Activated CD8-positive, alpha-beta memory T cell treated with anti-CD3 and anti-CD28 coated beads, Interleukin-2, amount 50 U/mL, for 1 hour (primary cell): ENCODE results near the gene CCL19.
"Not testable (repeated sequence)": the region's sequence is repeated elsewhere in the genome, so short reads cannot be mapped to it uniquely, and the experiment has no call there.

Experiments used
- DNase-seq: peaks from one replicate; pipeline ENCODE4 v3.0.0-alpha.2; 2020; ENCODE audit errors: extremely low read depth

The CCL19 gene

DNA sequence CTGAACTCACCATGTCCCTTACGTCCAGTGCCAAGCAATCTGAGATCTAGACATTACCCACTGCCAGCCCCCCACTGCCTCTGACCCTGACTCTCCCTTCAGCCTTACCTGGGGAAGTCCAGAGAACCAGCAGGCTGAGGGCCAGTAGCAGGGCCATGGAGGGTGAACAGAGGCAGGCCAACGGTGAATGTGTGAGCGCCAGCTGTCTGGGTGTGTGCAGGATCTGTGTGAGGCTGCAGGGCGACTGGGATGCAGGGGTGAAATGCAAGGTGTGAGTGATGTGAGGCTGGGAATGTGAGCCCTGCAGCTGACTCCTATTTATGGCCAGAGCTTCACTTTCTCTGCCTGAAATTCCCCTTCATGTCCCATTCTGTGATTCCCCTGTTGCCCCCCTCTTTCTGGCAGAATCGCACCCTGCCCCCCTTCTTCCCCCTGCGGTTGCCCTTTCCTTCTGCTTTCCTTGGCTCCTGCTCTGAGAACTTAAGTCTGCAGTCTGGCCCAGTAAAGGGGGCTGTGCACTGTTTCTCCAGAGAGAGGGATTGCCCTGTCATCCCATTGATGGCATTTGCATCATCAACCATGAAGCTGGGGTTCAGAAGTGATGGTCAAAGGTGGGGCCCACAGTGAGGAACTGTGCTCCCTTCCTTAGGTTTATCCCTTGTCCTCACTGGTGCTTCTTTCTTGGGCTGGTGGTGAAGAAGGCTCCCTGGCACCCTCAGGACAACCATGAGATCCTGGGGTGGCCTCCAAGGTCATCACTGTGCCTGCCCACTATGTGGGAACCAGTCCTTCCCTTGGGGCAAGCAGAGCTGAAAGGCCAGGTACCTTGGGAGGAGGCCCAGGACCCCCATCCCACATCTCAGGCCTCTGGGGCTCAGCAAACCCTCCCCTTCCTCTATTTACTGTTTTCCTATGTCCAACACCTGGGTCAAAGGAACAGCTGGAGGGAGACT, at the start of gene CCL19:
Gene CCL19, minus strand, starts transcription at position 294 of the 953 bp plus-strand sequence. Its CDS starts 137 bp downstream, at position 157.
- no peak for DNase-seq

GRCh38 chr9:34740176-34740575, 49.1 kb upstream of the CCL19 start:
- DNase-seq = not testable (repeated sequence)

GRCh38 chr9:34737677-34738260, 46.7 kb upstream of the CCL19 start:
- no peak for DNase-seq

GRCh38 chr9:34734720-34735119, 43.6 kb upstream of the CCL19 start:
- DNase-seq = no peak

- DNase-seq = no peak
Observed at GRCh38 chr9:34732886-34733285, 41.8 kb upstream of the CCL19 start.

DNA sequence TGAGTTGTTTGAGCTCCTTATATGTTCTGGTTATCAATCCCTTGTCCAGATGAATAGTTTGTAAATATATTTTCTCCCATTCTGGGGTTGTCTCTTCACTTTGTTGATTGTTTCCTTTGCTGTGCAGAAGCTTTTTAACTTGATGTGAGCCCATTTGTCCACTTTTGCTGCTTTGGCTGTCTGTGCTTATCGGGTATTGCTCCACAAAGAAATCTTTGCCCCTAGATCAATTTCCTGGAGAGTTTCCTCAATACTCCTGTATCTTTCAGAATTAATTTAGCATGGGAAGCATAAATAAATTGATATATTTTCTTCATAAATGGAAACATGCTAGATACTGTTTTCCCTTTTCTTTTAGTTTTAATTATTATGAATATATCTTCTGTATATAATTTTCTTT, 41.4 kb upstream of the CCL19 start:
- no peak for DNase-seq

GRCh38 chr9:34723141-34723540, 32.1 kb upstream of the CCL19 start:
- DNase-seq = no peak

- DNase-seq = not testable (repeated sequence)
Observed at GRCh38 chr9:34719769-34720025, 28.6 kb upstream of the CCL19 start.

DNA sequence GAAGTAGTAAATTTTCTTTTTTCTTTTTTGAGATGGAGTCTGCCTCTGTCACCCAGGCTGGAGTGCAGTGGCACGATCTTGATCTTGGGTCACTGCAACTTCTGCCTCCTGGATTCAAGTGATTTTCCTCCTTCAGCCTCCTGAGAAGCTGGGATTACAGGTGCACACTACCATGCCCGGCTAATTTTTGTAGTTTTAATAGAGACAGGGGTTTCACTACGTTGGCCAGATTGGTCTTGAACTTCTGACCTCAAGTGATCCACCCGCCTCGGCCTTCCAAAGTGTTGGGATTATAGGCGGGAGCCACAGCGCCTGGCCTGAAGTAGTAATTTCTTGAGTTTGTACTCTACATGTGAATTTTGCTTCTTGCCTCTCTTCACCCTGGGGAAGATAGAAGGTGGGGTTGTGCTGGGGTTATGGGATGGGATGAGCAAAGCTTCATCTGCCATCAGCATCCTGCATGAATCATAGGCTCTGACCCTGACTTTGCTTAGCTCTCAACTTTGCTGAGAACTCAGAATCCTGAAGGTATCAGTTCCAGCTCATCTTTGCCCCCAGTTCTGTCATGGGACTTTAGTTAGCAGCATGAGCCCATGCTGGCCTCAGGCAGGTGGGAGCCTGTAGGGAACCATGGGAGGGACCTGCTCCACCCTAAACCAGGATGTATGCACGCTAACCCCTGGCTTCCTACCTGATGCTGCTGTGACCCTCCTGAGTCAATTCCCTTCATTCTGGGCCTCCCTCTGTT, 28.1 kb upstream of the CCL19 start:
- no peak for DNase-seq

DNA sequence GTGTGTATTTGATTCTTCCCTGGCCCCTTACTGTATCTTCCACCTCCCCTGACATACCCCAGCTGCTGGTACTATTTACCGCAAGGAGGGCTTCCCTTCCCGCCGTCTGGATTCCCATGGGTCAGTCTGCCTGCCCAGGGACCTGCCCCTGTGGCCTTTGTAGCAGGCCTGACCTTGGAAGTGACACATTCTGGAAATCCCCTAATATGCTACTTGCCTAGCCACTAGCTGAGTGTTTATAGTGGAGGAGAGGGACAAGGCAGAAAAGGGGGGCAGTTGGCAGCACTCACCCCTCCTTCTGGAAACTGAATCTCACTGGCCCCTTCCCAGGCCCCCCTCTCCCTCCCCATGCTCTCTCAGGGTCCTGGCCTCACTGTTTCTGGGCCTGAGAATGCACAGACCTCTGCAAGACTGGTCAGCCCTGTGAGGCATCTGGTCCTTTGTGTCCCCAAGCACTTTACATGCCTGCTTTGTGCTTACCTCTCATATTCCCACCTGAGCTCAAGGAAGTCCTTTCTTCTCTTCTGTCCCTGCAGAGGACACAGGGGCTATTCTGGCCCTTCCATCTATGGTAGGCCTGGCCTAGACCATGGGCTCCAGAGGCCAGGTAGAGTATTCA, 27.0 kb upstream of the CCL19 start:
- DNase-seq = no peak

GRCh38 chr9:34716711-34717110, 25.6 kb upstream of the CCL19 start:
- no peak for DNase-seq

- DNase-seq = no peak
Observed at GRCh38 chr9:34715639-34716215, 24.7 kb upstream of the CCL19 start.

DNA sequence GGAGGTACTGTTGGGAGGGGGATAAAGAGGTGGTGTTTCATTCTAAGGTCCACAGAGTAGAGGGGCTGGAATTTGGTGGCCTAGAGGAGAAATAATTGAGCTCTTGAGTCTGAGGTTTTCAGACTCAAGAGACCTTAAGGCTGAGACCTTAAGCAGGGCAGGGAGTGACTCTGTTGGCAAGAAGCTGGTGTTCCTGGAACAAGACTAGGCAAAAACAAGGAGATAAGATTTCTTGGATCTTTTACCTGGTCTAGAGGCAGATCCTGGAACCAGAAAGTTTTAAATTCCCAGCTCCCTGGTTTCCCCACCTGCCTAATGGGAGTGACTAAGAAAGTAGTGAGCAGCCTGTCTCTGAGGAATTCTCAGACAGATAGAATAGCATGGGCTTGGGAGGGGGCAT, 22.9 kb upstream of the CCL19 start:
- no peak for DNase-seq

DNA sequence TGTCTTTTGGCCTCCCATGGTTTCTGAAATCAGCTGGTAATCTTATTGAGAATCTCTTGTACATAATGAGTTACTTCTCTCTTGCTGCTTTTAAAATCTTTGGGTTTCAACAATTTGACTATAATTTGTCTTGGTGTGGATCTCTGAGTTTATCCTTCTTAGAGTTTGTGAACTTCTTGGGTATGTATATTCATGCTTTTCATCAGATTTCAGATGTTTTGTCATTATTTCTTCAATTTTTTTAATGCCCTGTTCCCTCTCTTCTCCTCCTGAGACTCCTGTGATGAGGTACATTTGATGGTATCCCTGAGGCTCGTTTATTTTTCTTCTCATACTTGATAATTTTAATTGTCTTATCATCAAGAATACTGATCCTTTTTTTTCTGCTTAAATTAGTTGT, 21.1 kb upstream of the CCL19 start:
- no peak for DNase-seq

DNA sequence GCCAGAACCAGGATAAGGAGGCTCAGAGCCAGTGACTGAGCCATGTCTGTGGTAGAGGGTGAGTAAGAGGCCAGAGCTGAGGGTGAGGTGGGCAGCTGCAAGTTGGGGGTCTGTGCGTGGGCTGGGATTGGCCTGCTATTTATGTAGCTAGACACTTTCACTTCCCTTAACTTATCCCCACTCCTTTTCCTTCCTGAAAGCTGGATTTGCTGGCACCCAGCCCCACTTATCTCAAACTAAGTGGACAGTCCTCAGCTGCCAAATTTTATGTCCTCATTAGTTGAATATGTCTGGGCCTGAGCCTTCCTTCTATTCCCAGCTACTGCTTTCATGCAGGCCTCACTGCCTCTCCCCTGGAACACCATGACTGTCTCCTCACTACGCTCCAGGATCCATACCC, 18.9 kb upstream of the CCL19 start, which contains the start of gene CCL21:
Gene CCL21, minus strand, starts transcription at position 114 of the 400 bp plus-strand sequence. Its CDS starts 70 bp downstream, at position 44.
- DNase-seq = no peak

GRCh38 chr9:34709196-34709978, 18.3 kb upstream of the CCL19 start:
- DNase-seq = no peak

GRCh38 chr9:34707130-34707529, 16.1 kb upstream of the CCL19 start:
- DNase-seq = no peak

DNA sequence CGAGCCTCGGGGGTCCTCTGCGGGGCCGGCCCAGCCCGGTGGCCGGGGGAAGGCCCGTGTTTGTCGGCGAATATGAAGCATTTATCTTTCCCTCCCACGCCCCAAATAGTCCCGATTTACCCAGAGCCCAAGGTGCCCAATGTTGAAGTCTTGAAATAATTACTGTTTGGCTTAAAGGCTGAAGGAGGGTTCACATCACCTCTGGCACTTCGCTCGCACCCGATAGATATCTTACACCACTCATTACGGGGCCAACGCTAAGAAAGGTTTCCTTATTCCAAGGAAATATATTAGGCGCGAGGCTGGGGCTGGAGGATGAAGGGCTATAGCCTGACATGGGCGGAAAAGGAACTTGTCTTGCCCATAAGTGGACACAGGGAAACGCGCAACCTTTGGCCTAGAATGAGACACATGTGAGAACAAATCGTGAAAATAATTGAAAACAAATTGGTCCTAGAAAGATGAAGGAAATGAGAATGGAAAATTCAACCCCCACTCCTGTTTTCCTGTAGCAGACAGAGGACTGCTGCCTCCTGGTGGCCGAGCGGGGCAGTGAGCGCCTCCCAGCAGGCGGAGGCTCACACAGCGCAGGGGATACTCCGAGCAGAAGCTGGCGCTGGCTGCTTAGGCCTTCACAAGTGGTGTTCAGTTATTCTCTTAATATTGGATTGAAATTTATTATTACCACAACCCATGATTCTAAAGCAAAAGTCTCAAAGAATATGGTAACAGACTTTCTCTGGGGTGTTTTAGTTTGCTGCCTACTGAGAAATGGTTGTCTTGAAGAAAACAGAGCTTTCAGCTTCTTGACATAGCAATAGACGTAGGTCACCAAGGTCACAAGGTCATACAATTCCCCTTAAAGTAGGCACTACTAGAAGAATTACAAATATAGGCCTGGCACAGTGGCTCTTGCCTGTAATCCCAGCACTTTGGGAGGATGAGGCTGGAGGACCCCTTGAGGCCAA, 11.0 kb upstream of the CCL19 start:
- DNase-seq = peak; percentile 24

DNA sequence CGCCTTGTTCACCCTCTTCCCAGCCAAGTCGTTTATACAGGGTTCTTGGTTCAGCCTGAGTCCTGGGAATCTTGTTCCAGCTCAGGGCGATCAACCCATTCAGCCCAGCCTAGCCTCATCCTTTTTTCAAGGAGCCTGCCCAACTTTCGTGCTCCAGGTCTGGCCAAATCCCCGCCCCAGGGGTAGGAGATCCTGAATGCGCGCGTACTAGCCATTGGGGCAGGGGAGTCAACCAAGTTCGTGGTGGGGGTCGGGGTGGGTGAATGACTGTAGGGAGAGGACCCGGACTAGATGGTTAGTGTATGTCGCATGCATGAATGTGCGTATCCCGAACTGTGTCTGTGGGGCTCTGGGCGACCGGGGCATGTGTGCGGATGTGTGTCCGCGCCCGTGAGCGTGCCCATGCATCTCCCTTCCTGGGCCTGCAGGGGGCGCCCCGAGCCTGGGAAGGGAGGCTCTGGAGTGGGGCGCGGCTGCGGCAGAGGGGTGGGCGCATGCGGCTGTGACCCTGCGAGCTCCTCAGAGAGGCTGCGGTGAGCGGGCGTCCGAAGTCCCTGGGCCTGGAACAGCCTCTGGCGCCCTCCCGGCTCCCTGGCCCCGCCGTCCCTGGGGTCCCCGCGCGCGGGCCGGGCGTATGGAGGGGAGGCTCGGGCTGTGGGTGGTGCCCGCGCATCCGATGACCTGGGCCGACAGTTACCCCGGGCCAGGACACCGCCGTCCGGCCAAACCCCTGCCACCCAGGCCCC, 10.1 kb upstream of the CCL19 start:
- DNase-seq = peak; percentile 16
